Measurements from ENCODE around the gene SLC25A13.
"Not testable (repeated sequence)": the region's sequence is repeated elsewhere in the genome, so short reads cannot be mapped to it uniquely, and the experiment has no call there.

The SLC25A13 gene

GRCh38 chr7:96174812-96175211 is 147.1 kb downstream of the SLC25A13 start:
- no CpG with 5 or more reads among the region's 4 CpGs for WGBS (ENCODE audit: insufficient coverage, insufficient read length)
- no peak overlapping the region for H3K4me3 ChIP-seq (ENCODE audit: low read length)
- no peak for DNase-seq (ENCODE audit: low read depth, low spot score)
- H3K9me3 ChIP-seq (ENCODE audit: control insufficient read depth, insufficient read depth, low read length): no peaks in the 10 kb centered on the region
- H3K27ac ChIP-seq (ENCODE audit: low read length): no peak overlapping the region
- H3K27me3 ChIP-seq (ENCODE audit: control insufficient read depth, insufficient read depth, low read length): no peaks in the 10 kb centered on the region
- 0 out of 2 replicates have a peak, but pooled peaks cover 1% of the 10 kb centered on the region for H3K4me1 ChIP-seq (ENCODE audit: control insufficient read depth, insufficient read depth, low read length)
- no peaks in the 10 kb centered on the region for H3K36me3 ChIP-seq (ENCODE audit: control insufficient read depth, insufficient read depth, low read length)

DNA sequence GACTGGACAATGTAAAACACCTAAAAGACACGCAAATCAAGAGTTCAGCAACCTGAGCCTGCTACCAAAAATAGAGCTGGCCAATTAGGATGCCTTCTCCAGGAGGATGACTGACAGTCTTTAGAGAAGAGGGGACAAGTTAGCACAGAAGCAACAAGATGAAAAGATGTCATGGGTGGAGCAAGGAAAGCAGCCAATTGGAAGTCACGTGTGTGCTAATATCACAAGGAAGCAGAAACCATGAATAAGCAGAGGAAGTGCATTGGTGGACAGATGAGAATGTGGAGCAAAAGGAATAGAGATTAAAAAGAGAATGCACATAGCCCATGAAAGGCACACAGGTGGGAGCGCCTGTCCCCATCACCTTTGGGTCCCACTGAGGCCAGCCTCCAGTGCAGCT is 148.1 kb downstream of the SLC25A13 start:
- DNase-seq (ENCODE audit: low read depth, low spot score): no peak
- no peak overlapping the region for H3K27ac ChIP-seq (ENCODE audit: low read length)
- no CpG with 5 or more reads among the region's 3 CpGs for WGBS (ENCODE audit: insufficient coverage, insufficient read length)
- no peak overlapping the region for H3K4me3 ChIP-seq (ENCODE audit: low read length)
- H3K27me3 ChIP-seq (ENCODE audit: control insufficient read depth, insufficient read depth, low read length): no peaks in the 10 kb centered on the region; the same call in 1 of the 2 replicates
- no peaks in the 10 kb centered on the region for H3K9me3 ChIP-seq (ENCODE audit: control insufficient read depth, insufficient read depth, low read length)
- 0 out of 2 replicates have a peak, but pooled peaks cover 1% of the 10 kb centered on the region for H3K4me1 ChIP-seq (ENCODE audit: control insufficient read depth, insufficient read depth, low read length)
- H3K36me3 ChIP-seq (ENCODE audit: control insufficient read depth, insufficient read depth, low read length): no peaks in the 10 kb centered on the region

DNA sequence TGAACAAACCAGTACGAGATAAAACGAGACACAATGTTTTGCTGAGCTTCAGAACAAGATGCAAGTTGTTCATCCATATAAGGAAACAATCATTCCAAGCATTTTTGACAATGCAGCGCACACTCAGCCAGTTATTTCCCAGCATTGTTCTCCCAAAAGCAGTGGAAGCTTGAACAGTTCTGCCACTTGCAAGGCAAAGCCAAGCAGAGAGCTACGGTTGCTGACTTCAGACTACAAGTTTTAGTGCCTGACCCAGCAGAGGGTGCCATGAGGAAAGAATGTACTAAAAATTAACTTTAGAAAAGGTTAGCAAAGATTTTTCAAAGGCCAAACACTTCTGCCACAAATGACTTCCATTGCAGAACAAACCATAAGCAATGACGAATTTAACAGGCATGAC is 152.5 kb downstream of the SLC25A13 start:
- Histone ChIP-seq H3K4me1 (ENCODE audit: control insufficient read depth, insufficient read depth, low read length) (no peaks in the 10 kb centered on the region), H3K4me3 (ENCODE audit: low read length) (no peak overlapping the region), H3K36me3 (ENCODE audit: control insufficient read depth, insufficient read depth, low read length) (no peaks in the 10 kb centered on the region), H3K27ac (ENCODE audit: low read length) (no peak overlapping the region), H3K27me3 (ENCODE audit: control insufficient read depth, insufficient read depth, low read length) (no peaks in the 10 kb centered on the region; the same call in 1 of the 2 replicates), H3K9me3 (ENCODE audit: control insufficient read depth, insufficient read depth, low read length) (no peaks in the 10 kb centered on the region)
- no peak for DNase-seq (ENCODE audit: low read depth, low spot score)
- WGBS (ENCODE audit: insufficient coverage, insufficient read length): no CpG with 5 or more reads among the region's 5 CpGs

GRCh38 chr7:96167424-96167823 is 154.5 kb downstream of the SLC25A13 start:
- no peak for DNase-seq (ENCODE audit: low read depth, low spot score)
- Histone ChIP-seq H3K4me1 (ENCODE audit: control insufficient read depth, insufficient read depth, low read length) (no peaks in the 10 kb centered on the region), H3K4me3 (ENCODE audit: low read length) (no peak overlapping the region), H3K36me3 (ENCODE audit: control insufficient read depth, insufficient read depth, low read length) (no peaks in the 10 kb centered on the region), H3K27me3 (ENCODE audit: control insufficient read depth, insufficient read depth, low read length) (no peaks in the 10 kb centered on the region; the same call in 1 of the 2 replicates), H3K9me3 (ENCODE audit: control insufficient read depth, insufficient read depth, low read length) (no peaks in the 10 kb centered on the region), H3K27ac (ENCODE audit: low read length) (no peak overlapping the region)
- WGBS (ENCODE audit: insufficient coverage, insufficient read length): no CpG with 5 or more reads among the region's 1 CpG

DNA sequence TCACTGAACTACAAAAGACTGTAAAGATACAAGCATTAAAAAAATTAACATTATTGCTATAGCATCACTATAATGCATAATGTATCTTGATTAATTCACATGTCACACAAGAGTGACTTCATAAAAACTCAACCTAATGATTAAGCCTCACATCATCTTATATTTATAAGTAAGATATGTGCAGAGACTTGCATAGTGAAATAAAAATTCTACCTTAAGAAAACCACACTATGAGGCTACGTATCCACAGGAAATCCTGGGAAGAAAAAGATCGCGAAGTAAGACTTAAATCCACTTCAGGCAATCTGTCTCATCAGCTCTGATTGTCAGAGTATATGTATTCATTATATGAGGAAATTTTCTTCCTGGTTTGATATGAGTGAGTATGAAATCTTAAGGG is 160.0 kb downstream of the SLC25A13 start:
- WGBS (ENCODE audit: insufficient coverage, insufficient read length): no CpG with 5 or more reads among the region's 3 CpGs
- Histone ChIP-seq H3K27ac (ENCODE audit: low read length) (no peak overlapping the region), H3K36me3 (ENCODE audit: control insufficient read depth, insufficient read depth, low read length) (no peaks in the 10 kb centered on the region)

DNA sequence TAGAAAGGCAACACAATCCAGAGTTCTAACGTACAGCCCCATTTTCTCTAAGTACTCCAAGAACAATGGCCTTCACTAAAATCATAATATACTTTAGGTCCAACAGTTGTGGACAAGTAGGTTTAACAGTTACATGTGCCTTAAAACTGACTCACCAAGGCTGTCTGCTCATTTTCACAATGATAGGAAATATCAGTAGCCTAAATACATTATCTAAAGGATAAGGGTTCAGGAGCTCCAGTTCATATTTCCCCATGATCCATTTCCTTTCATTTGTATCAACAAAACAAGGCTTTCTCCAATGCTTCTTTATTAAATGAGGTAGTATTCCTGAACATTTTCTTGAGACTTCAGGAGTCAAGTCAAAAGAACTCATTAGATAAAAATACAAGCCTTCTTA is 164.0 kb downstream of the SLC25A13 start:
- H3K27ac ChIP-seq (ENCODE audit: low read length): no peak overlapping the region
- DNase-seq (ENCODE audit: low read depth, low spot score): no peak

More for the DNA sequence above, 160.0 kb downstream of the SLC25A13 start:
- H3K9me3 ChIP-seq (ENCODE audit: control insufficient read depth, insufficient read depth, low read length): no peaks in the 10 kb centered on the region
- H3K27me3 ChIP-seq (ENCODE audit: control insufficient read depth, insufficient read depth, low read length): no peaks in the 10 kb centered on the region
- H3K4me1 ChIP-seq (ENCODE audit: control insufficient read depth, insufficient read depth, low read length): no peaks in the 10 kb centered on the region
- DNase-seq (ENCODE audit: low read depth, low spot score): no peak
- H3K4me3 ChIP-seq (ENCODE audit: low read length): no peak overlapping the region

GRCh38 chr7:96154506-96154905 is 167.4 kb downstream of the SLC25A13 start:
- DNase-seq (ENCODE audit: low read depth, low spot score); H3K27ac ChIP-seq (ENCODE audit: low read length); H3K36me3 ChIP-seq (ENCODE audit: control insufficient read depth, insufficient read depth, low read length); H3K4me3 ChIP-seq (ENCODE audit: low read length); H3K9me3 ChIP-seq (ENCODE audit: control insufficient read depth, insufficient read depth, low read length); H3K27me3 ChIP-seq (ENCODE audit: control insufficient read depth, insufficient read depth, low read length); H3K4me1 ChIP-seq (ENCODE audit: control insufficient read depth, insufficient read depth, low read length): not testable (repeated sequence)
- WGBS (ENCODE audit: insufficient coverage, insufficient read length): no CpG with 5 or more reads among the region's 6 CpGs

More for the DNA sequence above, 164.0 kb downstream of the SLC25A13 start:
- no peaks in the 10 kb centered on the region for H3K4me1 ChIP-seq (ENCODE audit: control insufficient read depth, insufficient read depth, low read length)
- no peaks in the 10 kb centered on the region for H3K27me3 ChIP-seq (ENCODE audit: control insufficient read depth, insufficient read depth, low read length)
- WGBS (ENCODE audit: insufficient coverage, insufficient read length): no CpG with 5 or more reads among the region's 1 CpG
- H3K9me3 ChIP-seq (ENCODE audit: control insufficient read depth, insufficient read depth, low read length): no peaks in the 10 kb centered on the region
- H3K36me3 ChIP-seq (ENCODE audit: control insufficient read depth, insufficient read depth, low read length): no peaks in the 10 kb centered on the region
- H3K4me3 ChIP-seq (ENCODE audit: low read length): no peak overlapping the region

DNA sequence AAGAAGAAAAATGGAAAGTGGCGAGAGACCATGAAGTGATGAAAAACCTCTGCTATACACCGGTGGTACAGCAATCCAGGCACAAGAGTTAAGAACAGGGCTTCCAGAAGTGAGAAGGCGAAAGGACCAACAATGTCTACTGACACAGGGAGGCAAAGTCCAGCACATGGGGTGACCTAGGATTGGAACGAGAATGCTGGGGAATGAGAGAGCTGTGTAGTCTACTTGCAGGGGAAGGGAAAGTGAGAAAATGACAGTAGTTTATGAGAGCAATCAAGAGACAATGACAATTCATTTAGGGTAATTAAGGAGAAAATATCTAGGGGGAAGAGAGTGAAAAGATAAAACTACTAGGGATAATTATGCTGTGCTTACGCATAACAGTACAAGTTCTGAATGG is 169.2 kb downstream of the SLC25A13 start:
- no peaks in the 10 kb centered on the region for H3K36me3 ChIP-seq (ENCODE audit: control insufficient read depth, insufficient read depth, low read length)
- H3K9me3 ChIP-seq (ENCODE audit: control insufficient read depth, insufficient read depth, low read length): no peaks in the 10 kb centered on the region
- no peaks in the 10 kb centered on the region for H3K4me1 ChIP-seq (ENCODE audit: control insufficient read depth, insufficient read depth, low read length)
- H3K4me3 ChIP-seq (ENCODE audit: low read length): no peak overlapping the region
- H3K27me3 ChIP-seq (ENCODE audit: control insufficient read depth, insufficient read depth, low read length): peaks cover 7% of the 10 kb centered on the region; the same call in 1 of the 2 replicates
- WGBS (ENCODE audit: insufficient coverage, insufficient read length): no CpG with 5 or more reads among the region's 5 CpGs
- no peak overlapping the region for H3K27ac ChIP-seq (ENCODE audit: low read length)
- DNase-seq (ENCODE audit: low read depth, low spot score): no peak

DNA sequence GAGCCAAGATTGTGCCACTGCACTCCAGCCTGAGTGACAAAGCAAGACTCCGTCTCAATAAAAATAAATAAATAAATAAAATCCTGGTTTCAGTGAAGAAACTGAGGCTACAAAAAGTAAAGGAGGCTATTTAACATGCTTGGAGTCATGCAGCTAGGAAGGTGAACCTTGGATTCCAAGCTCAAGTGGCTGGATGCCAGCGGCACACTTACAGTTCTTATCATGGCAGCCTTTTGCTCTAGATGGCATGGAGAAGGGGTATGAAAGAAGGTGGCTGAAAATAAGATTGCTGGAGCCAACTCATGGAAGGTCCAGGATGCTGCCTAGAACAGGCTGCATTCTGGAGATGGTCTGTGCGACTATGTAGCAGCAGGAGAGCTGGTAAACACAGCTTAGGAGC is 170.0 kb downstream of the SLC25A13 start:
- Histone ChIP-seq H3K4me3 (ENCODE audit: low read length) (no peak overlapping the region), H3K4me1 (ENCODE audit: control insufficient read depth, insufficient read depth, low read length) (no peaks in the 10 kb centered on the region), H3K27ac (ENCODE audit: low read length) (no peak overlapping the region), H3K27me3 (ENCODE audit: control insufficient read depth, insufficient read depth, low read length) (peaks cover 8% of the 10 kb centered on the region; the same call in 1 of the 2 replicates), H3K36me3 (ENCODE audit: control insufficient read depth, insufficient read depth, low read length) (no peaks in the 10 kb centered on the region), H3K9me3 (ENCODE audit: control insufficient read depth, insufficient read depth, low read length) (no peaks in the 10 kb centered on the region)
- DNase-seq (ENCODE audit: low read depth, low spot score): no peak
- no CpG with 5 or more reads among the region's 3 CpGs for WGBS (ENCODE audit: insufficient coverage, insufficient read length)

DNA sequence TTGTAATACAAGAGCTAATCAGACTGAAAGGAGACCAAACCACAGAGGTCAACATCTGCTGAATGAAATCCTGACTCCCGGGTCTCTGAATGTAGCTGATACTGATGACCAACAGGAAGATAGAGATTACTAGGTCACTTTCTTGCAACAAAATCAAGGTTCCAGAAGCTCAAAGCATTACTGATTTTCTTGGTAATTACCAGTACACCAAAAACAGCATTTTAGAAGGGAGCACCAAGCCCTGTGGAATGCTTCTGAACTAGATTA is 177.7 kb downstream of the SLC25A13 start:
- peaks cover 38% of the 10 kb centered on the region for H3K27me3 ChIP-seq (ENCODE audit: control insufficient read depth, insufficient read depth, low read length)

GRCh38 chr7:96143495-96144259 is 178.2 kb downstream of the SLC25A13 start:
- Histone ChIP-seq H3K27ac (ENCODE audit: low read length) (no peak overlapping the region), H3K9me3 (ENCODE audit: control insufficient read depth, insufficient read depth, low read length) (no peaks in the 10 kb centered on the region), H3K4me3 (ENCODE audit: low read length) (no peak overlapping the region), H3K4me1 (ENCODE audit: control insufficient read depth, insufficient read depth, low read length) (peaks cover 1% of the 10 kb centered on the region; the same call in 1 of the 2 replicates), H3K27me3 (ENCODE audit: control insufficient read depth, insufficient read depth, low read length) (peaks cover 35% of the 10 kb centered on the region), H3K36me3 (ENCODE audit: control insufficient read depth, insufficient read depth, low read length) (no peaks in the 10 kb centered on the region)
- DNase-seq (ENCODE audit: low read depth, low spot score): peak; percentile 73
- no CpG with 5 or more reads among the region's 1 CpG for WGBS (ENCODE audit: insufficient coverage, insufficient read length)

More for the DNA sequence above, 177.7 kb downstream of the SLC25A13 start:
- DNase-seq (ENCODE audit: low read depth, low spot score): no peak
- H3K9me3 ChIP-seq (ENCODE audit: control insufficient read depth, insufficient read depth, low read length): no peaks in the 10 kb centered on the region
- H3K27ac ChIP-seq (ENCODE audit: low read length): no peak overlapping the region
- WGBS (ENCODE audit: insufficient coverage, insufficient read length): no CpG with 5 or more reads among the region's 1 CpG
- peaks cover 1% of the 10 kb centered on the region; the same call in 1 of the 2 replicates for H3K4me1 ChIP-seq (ENCODE audit: control insufficient read depth, insufficient read depth, low read length)
- no peaks in the 10 kb centered on the region for H3K36me3 ChIP-seq (ENCODE audit: control insufficient read depth, insufficient read depth, low read length)
- no peak overlapping the region for H3K4me3 ChIP-seq (ENCODE audit: low read length)

Measured in iPS DF 6.9 (cell line).